Stimulated activated CD4-positive, alpha-beta T cell treated with anti-CD3 and anti-CD28 coated beads, Interleukin-2, amount 100 ng/mL, for 48 hours (primary cell): ENCODE results near the gene NFKBIB.
"Not testable (repeated sequence)": the region's sequence is repeated elsewhere in the genome, so short reads cannot be mapped to it uniquely, and the experiment has no call there.

Experiments used
- DNase-seq, 2 donors: peaks; one replicate each; pipeline ENCODE4 v3.0.0-alpha.2; 2020

Gene NFKBIB

DNA sequence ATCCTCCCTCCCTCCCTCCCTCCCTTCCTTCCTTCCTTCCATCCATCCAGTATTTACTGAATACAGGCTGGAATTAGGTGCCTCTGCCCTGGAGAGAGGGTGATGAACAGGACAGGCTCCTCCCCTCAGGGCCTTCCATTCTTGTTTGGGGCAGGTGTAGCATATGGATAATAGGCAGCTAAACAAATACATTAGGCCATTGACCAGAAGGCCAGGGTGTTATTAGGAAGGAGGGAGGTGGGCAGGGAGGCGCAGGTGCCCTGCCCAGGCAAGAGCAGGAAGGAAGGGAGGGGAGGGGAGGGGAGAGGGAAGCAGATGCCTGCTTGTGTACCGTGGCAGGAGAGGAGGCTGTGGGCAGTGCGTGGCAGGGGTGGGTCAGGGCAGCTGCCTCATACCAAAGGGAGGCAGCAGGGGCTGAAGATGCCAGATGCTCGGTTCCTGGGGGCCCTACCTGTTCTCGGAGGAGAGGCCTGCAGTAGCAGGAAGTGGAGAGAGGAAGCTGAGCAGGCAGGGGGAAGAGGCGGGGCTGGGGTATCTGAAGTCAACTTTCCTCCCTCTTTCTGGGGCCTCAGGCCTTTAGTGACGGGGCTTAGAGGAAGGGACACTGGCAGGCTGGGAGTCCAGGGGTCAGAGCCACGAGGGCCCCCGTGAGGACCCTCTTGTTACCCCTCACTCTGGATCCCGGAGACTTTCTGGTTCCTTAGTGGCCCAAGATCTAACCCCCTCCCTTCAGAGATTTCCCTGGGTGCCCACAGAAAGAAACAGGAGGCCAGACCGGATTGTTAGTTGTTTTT lies 21.8 kb upstream of the NFKBIB start, which contains the start of gene RINL:
Gene RINL (minus strand): TSS at position 495 of the 794 bp plus-strand sequence. CDS start 1,533 bp downstream, outside the sequence.
- peak; percentile 47 to 54 for DNase-seq

DNA sequence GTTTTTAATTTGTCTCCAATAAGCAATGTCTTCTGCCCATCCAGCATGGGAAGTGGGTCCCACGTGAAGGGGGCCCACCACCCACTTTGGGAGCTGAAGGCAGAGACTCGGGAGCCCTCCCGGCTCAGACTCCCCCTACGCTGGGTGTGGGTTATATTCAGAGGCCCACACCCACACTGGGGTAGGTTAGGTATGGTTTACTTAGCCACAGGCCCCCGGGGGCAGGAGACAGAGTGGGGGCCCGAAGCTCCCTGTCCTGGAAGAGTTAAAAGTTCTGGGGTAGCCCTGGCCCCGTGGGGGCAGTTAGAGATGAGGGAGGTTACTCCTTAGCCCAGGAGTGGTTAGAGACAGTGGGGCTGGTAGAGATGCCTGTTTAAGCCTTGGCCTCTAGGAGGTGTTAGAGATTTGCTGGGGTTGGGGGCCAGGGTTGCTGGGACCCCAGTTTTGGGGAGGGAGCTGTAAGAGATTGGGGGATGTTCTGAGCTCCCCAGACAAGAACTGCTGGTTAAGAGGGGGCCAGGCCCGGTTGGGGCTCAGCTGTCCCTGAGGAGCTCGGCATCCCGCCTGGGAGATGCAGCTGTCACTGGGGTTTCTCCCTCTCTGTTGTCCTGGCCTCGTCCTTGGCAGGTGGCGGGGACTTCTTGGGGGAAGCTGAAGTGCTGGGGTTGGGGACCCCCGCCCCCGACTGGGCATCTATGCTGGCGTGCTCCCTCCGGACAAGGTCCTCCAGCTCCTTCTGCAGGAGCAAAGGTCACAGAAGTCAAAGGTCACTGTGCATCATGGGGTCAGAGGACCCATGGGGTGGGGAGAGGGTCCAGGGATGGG lies 21.0 kb upstream of the NFKBIB start:
- DNase-seq, result no peak

DNA sequence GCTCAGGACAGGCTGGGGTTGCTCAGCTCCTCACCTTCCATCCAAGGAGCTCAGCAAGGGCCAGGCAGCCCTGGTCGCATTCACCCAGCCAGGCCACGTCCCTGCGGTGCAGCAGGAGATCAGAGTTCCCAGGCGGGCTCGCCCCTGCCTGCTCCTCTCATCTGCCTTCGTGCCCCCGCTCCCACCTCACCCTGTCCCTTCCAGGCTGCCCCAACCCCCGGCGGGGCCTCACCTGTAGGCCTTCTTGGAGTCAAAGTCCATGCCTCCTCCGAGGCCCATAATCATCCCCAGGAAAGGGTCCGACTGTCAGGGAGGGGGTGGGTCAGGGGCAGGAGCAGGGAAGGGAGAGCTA lies 20.4 kb upstream of the NFKBIB start:
- no peak for DNase-seq

DNA sequence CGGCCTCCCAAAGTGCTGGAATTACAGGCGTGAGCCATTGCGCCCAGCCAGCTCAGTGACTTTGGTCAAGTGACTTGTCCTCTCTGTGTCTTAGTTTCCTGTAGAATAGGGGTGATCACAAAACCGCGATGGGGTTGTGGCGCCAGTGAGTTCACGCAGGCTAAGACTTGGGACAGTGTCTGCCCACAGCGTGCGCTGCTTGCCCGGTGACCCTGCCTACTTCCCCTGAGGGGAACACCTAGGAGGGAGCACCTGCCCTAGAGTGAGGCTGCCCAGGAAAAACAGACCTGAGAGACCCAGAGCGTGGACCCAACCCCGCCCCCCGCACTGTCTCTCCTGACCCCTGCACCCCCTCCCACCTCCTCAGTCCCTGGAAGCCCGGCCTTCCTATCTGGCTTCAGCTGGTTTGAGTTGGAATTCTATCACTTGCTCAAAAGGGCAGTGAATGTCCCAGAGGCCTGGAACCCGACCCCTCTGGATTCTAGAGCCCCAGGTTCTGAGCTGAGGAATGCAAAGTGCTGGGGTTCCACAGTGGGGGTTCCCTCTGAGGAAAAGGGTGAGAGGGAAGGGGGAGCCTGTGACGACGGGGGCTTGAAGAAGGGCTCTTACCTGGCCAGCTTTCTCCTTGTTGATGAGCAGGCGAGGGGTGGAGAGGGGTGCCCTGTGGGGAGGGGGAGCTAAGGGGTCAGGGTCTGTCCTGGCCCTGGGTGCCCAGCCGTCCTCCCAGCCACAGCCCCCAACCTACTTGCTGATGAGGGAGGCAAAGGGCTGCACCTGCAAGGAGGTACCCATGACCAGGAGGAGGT lies 19.5 kb upstream of the NFKBIB start:
- DNase-seq, result no peak

DNA sequence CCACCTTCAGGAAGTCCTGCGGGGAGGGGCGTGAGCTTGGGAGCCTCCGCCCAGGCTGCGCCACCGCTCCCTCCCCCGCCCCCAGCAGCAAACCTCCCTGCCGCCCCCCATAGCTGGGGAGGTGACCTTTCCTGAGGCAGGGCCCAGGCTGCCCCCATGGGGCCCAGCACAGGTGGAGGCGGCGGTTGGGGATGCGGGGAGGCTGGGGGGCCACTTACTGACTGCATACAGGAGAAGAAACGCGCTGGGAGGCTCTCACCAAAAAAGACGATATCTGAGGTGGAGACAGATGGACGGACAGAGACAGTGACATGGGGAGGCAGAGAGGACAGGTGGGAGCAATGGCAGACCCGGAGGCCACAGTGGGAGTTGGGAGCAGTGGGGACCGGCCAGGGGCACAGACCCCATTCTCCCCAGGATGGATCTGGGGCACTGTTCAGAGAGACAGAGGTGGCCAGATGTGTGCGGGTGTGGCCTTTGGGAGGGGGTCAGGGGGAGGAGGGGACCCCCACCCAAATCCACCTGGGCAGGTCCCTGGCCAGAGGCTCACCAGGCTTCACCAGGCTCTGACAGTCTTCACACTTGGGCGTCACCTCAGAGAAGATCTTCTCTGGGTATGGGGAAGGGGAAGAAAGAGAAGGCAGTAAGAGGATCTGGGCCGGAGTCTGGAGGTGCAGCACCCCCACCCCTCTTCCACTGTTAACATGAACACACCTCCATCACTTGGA lies 18.7 kb upstream of the NFKBIB start:
- DNase-seq, result no peak

DNA sequence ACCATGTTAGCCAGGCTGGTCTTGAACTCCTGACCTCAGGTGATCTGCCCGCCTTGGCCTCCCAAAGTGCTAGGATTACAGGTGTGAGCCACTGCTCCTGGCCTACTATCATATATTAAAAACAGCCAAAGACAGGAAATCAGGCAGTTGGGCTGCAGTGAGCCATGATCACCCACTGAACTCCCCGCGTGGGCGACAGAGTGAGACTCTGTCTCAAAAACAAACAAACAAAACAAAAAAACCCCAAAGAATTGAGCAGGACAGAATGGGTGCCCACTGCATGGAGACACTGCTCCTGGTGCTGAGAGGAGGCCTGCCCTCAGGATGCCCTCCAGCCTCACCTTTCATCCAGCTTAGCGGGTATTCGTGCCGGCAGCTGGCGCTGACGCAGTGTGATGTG lies 16.5 kb upstream of the NFKBIB start:
- DNase-seq, result no peak

DNA sequence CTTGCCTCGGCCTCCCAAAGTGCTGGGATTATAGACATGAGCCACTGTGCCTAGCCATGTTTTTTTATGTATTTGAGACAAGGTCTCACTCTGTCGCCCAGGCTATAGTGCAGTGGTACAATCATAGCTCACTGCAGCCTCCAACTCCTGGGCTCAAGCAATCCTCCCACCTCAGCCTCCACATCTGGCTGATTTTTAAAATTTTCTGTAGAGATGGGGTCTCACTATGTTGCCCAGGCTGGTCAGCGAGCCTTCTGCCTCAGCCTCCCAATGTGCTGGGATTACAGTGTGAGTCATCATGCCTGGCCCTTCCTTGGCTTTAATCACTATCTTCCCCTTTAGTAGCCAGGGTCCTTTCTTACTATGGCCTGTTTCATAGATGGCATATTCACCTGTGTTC lies 15.1 kb upstream of the NFKBIB start:
- DNase-seq, result not testable (repeated sequence)

DNA sequence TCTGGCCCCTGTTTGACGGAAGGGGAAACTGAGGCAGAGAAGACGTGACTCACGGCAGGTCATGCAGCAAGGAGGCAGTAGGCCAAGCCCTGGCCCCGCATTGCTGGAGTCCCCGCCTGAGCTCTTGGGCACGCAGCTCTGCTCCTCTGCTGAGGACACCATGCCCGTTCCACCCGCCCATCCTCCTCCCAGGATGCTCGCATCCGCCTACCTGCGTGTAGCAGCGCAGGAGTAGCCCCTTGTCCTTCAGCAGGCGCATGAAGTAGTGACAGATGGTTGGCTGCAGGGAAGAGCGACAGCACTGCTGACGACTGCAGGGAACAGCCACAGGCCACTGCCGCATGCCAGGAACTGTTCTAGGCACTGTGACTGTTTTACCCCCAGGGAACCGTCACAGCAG lies 10.9 kb upstream of the NFKBIB start:
- no peak for DNase-seq

DNA sequence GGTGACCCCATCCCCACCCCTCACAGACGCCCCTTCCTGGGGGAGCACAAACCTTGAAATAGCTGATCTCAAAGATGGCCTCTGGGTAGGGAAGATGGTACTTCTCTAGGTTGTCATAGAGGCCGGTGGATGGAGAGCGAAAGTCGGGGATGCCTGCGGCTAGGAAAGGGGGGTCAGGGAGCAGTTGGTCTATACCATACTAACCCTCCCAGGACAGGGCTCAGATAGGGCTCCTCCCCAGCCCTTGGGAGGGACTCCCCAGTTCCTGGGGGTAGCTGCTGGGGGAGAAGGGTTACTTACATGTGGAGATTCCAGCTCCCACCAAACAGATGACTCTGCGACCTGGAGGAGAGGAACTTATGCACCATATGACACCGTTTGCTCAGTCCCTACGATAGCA lies 10.0 kb upstream of the NFKBIB start:
- no peak for DNase-seq

DNA sequence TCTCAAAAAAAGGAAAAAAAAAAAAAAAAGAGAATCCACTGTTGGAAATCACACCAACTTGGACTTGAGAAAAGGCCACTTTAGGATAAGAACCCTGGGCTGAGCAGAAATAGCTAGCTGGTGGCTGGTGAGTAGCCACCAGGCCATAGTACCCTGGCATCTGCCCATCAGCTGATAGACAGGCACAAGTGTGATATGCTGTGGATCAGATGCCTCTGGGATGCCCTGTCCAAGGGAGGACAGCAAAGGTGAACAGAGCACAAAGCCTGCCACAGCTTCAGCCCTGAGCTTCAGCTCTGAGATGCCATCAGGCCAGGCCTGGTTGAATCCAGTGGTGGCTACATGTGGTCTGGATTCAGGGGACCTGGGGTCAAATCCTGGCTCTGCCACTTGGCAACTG lies 9.1 kb upstream of the NFKBIB start:
- no peak for DNase-seq

DNA sequence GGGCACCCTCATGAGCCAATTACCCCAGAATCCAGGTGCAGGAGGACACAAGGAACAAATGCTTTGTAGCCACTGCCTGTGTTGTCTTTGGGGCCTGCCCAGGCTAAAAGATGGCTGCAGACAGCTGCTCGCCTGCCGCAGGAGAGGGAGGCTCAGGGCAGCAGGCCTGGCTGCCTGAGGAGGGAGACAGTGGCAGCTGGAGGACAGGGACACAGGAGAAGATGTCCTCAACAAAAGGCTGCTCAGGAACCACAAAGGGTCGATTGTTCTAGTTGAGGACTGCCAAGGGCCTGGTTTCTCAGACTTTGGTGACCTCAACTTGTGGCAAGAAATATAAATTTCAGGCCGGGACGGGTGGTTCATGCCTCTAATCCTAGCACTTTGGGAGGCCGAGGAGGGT lies 8.0 kb upstream of the NFKBIB start:
- DNase-seq, result no peak

DNA sequence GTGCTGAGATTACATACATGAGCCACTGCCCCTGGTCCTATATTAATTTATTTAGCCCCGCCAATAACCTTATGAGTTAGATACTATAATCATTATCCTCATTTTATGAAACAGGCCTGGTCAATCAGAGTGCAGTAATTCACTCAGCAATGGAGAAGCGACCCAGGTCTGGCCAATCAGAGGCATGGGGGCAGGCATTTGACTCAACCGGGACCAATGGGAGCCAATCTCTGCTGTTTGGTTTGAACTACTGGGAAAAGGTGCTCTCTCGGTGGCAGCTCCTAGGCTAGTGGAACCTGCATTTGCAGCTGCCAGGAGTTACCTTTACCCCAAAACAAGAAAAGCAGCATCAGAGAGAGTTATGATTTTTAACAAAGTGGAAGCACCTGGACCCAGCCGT lies 6.9 kb upstream of the NFKBIB start:
- DNase-seq, result no peak

DNA sequence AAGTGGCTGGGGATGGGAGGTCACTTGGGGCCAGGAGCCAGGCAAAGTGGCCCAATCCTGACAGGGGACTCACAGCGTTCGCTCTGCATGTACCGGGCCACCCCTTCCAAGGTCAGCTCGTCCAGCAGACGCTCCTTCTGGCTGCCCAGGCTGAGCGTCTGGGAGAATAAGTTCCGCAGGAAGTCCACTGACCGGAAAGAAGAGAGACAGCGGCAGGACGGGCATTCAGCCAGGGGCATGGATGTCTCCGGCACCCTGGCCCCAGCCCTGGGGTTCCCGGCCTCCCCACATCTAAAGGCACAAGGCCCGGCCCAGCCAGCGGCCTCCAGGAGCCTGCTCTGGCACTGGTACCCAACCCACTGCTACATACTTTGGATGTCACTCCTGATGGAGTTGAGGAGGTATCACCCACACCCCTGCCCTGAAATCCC lies 6.4 kb upstream of the NFKBIB start:
- no peak for DNase-seq

DNA sequence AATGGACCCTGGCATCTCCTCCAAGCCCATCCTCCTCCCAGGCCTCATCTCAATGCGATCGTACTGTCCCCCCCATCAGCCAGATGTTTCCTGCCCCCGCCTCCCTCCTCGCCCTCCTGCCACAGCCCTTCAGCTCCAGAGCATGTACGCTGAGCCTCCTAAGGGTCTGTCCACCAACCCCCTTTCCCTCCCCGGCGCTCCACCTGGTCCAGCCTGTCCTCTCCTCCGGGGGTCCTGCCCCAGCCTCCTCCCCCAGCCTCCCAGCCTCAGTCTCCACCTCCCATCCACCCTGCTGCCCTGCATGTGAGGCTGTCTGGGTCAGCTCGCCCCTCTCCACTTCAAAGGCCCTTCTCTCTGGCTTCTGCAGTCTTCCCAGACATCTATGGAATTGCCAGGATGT lies 4.8 kb upstream of the NFKBIB start:
- DNase-seq, result no peak

DNA sequence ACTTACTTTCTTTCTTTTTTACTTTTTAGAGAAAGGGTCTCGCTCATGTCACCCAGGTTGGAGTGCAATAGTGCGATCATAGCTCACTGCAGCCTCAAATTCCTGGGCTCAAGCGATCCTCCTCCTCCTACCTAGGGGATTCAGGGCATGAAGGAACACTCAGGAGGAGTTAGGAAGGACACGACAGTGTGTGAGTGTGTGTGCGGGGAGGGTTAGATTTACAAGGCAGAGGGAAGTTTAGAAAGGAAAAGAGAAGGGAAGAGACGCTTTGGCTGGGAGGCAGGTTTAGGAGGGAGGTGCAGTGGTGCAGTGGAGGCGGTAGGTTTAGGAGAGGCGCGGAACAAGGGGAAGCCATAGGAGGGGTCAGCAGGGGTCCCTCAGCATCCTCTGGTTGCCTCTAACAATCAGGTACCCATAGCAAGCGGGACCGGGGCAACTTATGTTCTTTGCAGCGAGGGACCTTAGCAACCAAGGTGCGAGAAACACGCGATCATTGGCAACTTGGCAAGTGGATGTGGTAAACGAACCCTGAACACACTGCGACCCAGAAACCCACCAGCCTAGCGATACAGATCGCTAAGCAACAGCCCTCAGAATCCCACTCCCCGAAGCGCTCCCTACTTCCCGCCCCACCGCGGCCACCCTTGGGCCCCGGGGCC lies 852 bp upstream of the NFKBIB start:
- DNase-seq, result no peak

DNA sequence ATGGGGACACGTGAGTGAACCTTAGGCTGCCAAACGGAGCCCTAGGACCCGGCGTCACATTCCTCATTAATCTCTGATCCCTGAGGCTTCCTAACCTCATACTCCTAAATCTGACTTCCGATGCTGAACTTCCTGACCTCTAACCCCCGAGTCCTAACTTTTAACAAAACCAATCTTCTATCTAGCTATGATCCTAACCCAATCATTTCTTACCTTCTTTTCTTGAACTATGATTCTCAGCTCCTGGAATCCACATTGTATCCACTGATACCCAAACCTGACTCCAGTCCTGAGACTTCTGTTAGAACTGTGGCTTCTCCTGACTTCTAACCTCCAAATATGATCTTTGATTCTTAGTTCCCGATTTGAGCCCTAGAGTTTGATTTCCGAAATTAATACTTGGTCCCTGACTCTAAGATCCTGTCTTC lies 447 bp downstream of the NFKBIB start:
- no peak for DNase-seq

DNA sequence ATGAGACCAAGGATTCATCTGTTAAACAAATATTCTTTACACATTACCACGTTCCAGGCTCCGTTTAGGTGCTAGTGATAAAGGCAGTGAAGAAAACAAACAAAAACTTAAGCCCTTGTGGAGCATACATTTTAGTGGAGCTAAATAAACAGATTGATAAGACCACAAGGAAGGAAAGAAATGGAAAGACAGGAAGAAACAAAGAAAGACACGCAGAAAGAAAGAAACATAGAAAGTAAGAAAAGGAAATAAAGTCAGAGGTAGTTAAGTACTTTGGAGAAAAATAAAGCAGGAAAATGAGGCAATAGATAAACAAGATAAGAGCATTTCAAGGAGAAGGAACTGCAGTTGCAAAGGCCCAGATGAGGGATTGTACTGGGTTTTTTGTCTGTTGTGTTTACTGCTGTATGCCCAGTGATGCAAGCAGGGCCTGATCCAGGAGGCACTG lies 998 bp downstream of the NFKBIB start:
- no peak for DNase-seq

DNA sequence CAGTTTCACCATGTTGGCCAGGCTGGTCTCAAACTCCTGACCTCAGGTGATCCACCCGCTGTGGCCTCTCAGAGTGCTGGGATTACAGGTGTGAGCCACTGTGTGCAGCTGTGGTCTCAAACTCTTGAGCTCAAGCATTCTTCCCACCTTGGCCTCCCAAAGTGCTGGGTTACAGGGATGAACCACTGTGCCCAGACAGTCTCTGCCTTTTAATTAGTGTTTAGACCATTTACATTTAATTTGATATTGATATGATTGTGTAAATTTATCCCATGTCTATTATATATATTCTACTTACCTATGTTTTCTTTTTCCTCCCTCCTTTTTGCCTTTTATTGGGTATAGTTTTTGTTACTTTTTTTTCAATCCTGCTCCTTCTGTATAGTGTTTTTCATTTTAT lies 1.9 kb downstream of the NFKBIB start:
- no peak for DNase-seq

DNA sequence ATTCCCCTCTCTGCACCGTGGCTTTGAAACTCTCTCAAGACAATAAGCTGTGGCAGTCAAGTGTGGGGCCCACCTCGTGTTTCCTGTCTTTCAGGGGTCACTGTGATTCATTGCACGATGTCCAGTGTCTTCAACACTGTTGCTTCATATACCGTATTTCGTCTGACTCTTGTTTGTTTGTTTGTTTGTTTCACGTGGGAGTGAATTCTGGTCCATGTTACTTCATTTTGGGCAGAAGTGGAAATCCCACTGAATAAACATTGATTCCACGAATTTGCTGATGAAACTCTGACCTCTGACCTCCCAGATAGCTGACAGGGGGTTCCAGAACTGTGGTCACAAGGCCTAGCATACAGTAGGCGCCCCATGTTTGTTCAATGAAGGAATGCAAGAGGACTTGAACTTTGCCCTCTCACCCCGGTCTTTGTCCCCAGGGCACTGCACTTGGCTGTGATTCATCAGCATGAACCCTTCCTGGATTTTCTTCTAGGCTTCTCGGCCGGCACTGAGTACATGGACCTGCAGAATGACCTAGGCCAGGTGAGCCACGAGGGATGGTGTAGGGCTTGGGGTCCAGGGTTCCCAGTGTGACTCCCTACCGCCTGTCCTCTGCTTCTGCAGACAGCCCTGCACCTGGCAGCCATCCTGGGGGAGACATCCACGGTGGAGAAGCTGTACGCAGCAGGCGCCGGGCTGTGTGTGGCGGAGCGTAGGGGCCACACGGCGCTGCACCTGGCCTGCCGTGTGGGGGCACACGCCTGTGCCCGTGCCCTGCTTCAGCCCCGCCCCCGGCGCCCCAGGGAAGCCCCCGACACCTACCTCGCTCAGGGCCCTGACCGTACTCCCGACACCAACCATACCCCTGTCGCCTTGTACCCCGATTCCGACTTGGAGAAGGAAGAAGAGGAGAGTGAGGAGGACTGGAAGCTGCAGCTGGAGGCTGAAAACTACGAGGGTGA lies 5.1 kb downstream of the NFKBIB start:
- no peak for DNase-seq

DNA sequence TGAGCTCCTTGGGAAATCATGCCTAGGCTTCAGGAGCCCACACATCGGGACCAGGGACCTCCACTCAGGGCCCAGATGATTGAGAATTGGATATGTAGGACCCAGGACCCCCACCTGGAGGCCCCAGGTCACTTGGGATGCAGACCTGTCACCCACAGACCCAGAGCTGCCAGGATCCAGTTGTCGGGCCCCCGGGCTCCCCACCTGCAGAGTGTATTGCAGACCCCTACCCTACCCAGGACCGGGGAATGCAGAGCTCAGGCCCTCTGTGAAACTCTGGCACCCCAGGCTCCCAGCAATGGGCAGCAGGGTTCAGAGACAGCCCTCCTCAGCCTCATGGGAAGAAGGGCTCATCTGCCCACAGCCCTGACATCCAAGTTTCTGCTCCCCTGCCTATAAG lies 5.9 kb downstream of the NFKBIB start:
- no peak for DNase-seq

DNA sequence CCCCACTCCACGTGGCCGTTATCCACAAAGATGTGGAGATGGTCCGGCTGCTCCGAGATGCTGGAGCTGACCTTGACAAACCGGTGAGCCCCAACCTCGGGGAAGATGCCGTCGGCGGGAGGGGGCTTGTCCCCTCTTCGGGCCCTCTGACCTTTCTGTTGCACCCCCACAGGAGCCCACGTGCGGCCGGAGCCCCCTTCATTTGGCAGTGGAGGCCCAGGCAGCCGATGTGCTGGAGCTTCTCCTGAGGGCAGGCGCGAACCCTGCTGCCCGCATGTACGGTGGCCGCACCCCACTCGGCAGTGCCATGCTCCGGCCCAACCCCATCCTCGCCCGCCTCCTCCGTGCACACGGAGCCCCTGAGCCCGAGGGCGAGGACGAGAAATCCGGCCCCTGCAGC lies 7.5 kb downstream of the NFKBIB start:
- no peak for DNase-seq
